Left kidney (tissue), 2 donors: ENCODE measurements around the gene IL1RAP. TPM values are rescaled to one million over a fixed set of nuclear protein-coding genes. Genes with fewer than 3 reads are reported as not detected.
A peak's percentile ranks its signal among the peaks of the same experiment; 100 is the strongest.
"Not testable (repeated sequence)": the region's sequence is repeated elsewhere in the genome, so short reads cannot be mapped to it uniquely, and the experiment has no call there.

Source experiments
- DNase-seq: peaks from one replicate; pipeline ENCODE4 v3.0.0-alpha.2; 2013
- polyA plus RNA-seq: library from polyadenylated mRNA; unstranded; fragments of 120-200 nt; gene quantifications from one replicate; pipeline ENCODE4 v1.2.1, GENCODE V29; 2013; ENCODE audit not compliant: insufficient read length

The IL1RAP gene
- polyA plus RNA-seq, 1 donor, result 17.4 TPM

DNA sequence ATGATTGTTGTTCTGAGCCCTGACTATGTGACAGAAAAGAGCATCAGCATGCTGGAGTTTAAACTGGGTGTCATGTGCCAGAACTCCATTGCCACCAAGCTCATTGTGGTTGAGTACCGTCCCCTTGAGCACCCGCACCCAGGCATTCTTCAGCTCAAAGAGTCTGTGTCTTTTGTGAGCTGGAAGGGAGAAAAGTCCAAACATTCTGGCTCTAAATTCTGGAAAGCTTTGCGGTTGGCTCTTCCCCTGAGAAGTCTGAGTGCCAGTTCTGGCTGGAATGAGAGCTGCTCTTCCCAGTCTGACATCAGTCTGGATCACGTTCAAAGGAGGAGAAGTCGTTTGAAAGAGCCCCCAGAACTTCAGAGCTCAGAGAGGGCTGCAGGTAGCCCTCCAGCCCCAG lies 142.0 kb downstream of the IL1RAP start:
- DNase-seq, result no peak

GRCh38 chr3:190658106-190658505 lies 144.2 kb downstream of the IL1RAP start:
- no peak for DNase-seq

DNA sequence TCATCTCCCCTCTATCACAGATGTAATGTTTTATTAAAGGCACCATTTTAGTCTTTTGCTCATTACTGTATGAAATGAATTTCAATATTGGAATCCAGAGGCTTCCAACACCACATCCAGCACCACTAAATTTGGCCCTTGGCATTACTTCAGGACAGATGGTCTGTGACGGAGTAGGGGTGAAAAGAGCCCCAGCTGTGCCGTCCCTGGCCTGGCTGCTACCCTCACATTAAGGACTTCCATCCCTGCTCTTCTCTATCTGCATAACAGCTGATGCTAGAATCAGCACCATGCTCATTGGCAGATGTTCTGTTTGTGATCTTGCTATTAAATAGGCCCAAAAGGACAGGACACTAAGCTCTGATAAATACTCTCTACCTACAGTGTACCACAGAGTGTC lies 152.9 kb downstream of the IL1RAP start:
- DNase-seq, result no peak

DNA sequence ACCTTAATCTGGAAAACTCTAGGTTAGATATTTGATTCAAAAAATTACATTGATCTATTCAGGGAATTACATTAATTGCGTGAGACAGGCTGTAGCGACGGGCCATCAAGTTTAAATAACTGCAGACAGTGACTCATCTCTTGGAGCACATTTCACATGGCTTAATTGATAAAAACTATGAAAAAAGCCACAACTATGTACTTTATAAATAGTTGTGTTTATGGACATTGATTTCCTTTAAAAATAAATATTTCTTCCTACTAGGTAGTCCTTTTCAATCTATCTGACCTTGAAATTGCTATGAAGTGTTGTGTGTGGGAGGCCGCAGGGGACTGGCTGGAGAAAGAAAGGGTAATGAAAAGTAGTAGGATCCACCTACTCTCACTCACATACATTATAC lies 157.8 kb downstream of the IL1RAP start:
- DNase-seq, result no peak

DNA sequence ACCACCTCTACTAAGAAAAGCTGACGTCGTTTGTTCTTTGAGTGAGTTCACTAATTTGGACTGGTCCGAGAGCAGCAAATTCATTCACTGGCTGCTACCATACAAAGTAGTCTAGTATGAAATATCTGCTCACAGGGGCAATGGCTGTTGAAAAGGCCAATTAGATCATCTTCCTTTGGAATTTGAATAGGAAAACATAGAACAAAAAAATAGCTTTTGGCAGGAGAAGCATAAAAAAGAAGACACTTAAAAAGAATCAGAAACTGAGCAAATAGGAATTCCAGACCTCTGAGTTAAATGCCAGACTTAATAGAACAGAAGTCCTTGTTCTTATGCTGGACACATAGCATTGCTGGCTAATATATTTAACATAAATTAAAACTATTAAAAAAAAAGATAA lies 159.3 kb downstream of the IL1RAP start:
- no peak for DNase-seq

GRCh38 chr3:190676481-190676880 lies 162.6 kb downstream of the IL1RAP start:
- no peak for DNase-seq

DNA sequence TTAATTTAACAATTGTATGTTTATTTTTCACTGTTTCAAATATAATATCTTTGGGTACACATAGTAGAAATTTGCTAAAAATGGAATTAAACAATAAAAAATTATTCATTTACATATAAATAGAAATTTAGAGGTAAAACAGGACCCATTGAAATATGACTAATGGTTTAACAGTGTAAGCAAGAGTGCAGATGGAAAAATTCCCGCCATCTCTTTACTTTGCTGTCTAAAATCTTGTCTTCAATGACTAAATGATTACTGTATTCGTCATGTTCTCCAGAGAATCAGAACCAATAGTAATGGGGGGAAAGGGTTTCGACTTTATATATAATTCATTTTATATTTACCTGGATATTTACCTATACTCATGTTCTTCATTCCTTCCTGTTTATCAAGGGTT lies 163.1 kb downstream of the IL1RAP start:
- DNase-seq, result no peak

DNA sequence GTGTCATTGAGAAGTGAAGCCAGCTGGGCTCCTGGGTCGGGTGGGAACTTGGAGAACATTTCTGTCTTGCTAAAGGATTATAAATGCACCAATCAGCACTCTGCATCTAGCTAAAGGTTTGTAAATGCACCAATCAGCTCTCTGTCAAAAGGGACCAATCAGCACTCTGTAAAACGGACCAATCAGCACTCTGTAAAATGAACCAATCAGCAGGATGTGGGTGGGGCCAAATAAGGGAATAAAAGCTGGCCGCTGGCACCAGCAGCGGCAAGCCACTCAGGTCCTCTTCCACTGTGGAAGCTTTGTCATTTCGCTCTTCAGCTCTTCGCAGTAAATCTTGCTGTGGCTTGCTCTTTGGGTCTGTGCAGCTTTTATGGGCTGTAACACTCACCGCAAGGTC lies 164.0 kb downstream of the IL1RAP start:
- DNase-seq, result not testable (repeated sequence)

- no peak for DNase-seq
Observed at GRCh38 chr3:190680691-190681090, 166.8 kb downstream of the IL1RAP start.

DNA sequence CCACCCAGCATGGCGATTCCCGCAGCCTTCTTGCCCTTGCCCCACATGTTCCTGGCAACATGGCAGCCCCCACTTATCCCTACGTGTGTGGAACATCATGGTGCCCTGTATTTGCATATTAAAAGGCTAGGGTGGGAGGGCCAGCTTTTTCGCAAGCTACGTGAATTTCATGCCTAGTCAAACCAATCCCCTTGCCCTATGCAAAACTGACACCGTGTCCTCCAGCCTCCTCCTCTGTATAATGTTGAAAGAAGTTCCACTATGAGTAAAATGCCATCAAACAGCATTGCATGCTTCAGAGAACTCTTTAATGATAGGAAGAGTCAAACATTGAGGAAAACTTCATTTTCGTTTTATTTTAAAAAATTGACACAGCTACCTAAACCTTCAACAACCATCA lies 170.9 kb downstream of the IL1RAP start:
- DNase-seq, result no peak

DNA sequence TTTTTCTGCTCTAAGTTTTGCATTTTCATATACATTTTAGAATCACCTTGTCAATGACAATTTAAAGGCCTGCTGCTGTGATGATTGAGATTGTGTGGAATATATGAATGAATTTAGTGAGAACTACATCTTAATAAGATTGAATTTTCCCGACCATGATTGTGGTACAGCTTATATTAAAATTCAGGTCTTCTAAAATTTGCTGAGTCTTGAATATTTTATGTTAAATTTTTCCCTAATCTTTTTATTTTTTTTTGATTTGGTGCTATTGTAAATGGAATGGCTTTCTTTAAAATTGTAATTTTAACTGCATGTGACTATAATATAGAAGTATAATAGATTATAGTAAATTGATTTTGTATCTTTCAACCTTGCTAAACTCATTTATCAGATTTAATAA lies 172.1 kb downstream of the IL1RAP start:
- no peak for DNase-seq

DNA sequence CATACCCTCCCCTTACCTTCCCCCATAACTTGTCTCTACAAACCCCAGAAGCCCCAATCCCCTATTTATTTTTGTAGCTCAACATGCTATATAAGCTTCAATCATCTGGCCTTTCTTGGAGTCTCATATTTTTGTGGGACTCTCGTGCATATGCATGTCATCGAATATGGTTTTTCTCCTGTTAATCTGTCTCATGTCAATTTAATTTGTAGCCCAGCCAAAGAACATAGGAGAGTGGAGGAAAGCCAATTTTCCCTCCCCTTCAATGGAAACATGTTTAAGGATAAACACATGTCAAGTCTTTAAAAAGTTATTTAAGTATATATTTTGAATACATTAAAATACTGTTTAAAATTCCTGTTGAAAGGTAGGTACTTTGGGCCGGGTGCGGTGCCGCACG lies 176.4 kb downstream of the IL1RAP start:
- no peak for DNase-seq

DNA sequence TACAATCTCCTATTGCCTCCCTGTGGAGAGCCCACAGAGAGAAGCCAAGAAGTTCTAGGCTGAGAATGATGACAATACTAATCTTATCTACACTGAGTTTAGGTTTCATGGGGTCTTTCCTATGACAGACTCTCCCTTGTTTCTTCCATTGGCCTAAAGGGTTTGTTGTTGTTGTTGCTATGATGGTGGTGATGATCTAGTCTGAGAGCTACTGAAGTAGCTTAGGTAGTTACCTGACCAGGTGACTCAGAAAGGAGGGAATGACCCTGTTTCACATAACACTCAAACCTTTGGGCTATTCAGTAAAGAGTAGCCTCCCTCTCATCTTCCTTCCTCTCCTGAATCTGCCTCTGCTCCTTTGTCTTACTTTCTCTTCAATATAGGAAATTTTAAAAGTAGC lies 178.4 kb downstream of the IL1RAP start:
- DNase-seq, result no peak

GRCh38 chr3:190694335-190695001 lies 180.6 kb downstream of the IL1RAP start:
- no peak for DNase-seq

- DNase-seq, result no peak
Observed at GRCh38 chr3:190695225-190695624, 181.3 kb downstream of the IL1RAP start.

DNA sequence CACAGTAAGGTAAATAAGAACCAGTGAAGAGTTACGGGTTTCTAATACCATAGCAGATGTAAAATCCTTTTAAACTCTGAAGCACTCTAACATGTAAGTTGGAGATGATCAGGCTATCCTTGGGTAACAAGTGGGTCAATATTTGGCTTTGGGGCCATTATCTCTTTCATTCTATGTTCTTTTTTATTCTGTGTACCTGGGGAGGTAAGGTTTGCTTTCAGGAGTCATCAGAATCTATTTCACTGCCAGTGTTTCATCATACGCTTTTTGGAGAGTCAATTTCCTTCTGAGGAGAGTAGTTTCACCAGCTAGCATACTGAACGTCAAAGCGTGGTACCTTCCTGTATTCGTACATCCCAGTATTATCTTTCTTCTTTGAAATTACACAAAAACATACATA lies 182.1 kb downstream of the IL1RAP start:
- DNase-seq, result no peak

- DNase-seq, result peak; percentile 41
Observed at GRCh38 chr3:190696777-190697501, 183.1 kb downstream of the IL1RAP start.

DNA sequence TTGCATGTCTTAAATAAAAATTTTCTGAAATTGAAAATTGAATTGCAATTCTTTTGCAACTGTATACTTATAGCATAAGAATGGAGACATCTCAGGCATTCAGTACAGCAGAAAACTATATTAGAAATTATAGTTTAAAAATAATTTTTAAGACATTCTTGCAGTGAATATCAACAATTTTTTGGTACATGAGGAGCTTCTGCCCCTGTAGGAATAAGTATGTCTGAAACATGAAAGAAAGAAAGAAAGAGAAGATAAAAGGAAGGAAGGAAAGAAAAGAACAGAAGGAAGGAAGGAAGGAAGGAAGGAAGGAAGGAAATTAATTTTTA lies 183.6 kb downstream of the IL1RAP start:
- no peak for DNase-seq

GRCh38 chr3:190697901-190698300 lies 184.0 kb downstream of the IL1RAP start:
- DNase-seq, result no peak

DNA sequence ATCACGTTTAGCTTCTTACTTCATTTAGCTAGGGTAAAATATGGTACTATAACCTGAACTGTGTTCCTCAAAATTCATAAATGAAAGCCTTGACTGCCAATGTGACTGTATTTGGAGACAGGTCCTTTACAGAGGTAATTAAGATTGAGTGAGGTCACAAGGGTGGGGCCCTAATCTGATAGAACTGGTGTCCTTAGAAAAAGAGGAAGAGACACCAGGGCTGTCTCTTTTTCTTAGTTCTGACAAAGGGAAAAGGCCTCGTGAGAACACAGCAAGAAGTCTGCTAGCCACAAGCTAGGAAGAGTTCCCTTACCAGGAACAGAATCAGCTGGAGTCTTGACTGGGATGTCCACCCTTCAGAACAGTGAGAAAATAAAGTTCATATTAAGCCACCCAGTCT lies 185.9 kb downstream of the IL1RAP start:
- DNase-seq, result no peak

- no peak for DNase-seq
Observed at GRCh38 chr3:190701096-190701532, 187.2 kb downstream of the IL1RAP start.

GRCh38 chr3:190706582-190706981 lies 192.7 kb downstream of the IL1RAP start:
- no peak for DNase-seq
